Astrocyte (in vitro differentiated cells and primary cell): ENCODE data around the gene TMEM161A. TPM values are rescaled to one million over a fixed set of nuclear protein-coding genes. Genes with fewer than 3 reads are reported as not detected.

Experiments used
- DNase-seq: peaks from one replicate; pipeline ENCODE4 v3.0.0-alpha.2; 2010; ENCODE audit warnings: low read depth
- FAIRE-seq: peaks from 2 replicates; lab custom pipeline; 2011; peaks lifted over from hg19 to GRCh38; lab: Jason Lieb, UNC
- H2AFZ ChIP-seq: 2 replicates; pipeline ENCODE4 v1.6.0; 2012; ENCODE audit warnings: low read depth, low read length, inconsistent platforms
- H3K27ac ChIP-seq: 2 replicates; pipeline ENCODE4 v1.5.1; 2011; ENCODE audit warnings: low read depth, low read length, inconsistent platforms
- H3K27me3 ChIP-seq: 2 replicates; pipeline ENCODE4 v1.6.0; 2011; ENCODE audit warnings: low read length, inconsistent platforms; ENCODE audit not compliant: insufficient read depth
- H3K36me3 ChIP-seq: 2 replicates; pipeline ENCODE4 v1.5.1; 2011; ENCODE audit warnings: low read length, inconsistent platforms; ENCODE audit not compliant: insufficient read depth
- H3K4me1 ChIP-seq: 2 replicates; pipeline ENCODE4 v1.5.1; 2011; ENCODE audit warnings: low read length, inconsistent platforms; ENCODE audit not compliant: insufficient read depth
- H3K4me2 ChIP-seq: 2 replicates; pipeline ENCODE4 v1.6.0; 2012; ENCODE audit warnings: low read length, inconsistent platforms
- H3K4me3 ChIP-seq: 2 replicates; pipeline ENCODE4 v1.5.1; 2011; ENCODE audit warnings: low read depth, mild to moderate bottlenecking, low read length, inconsistent platforms; ENCODE audit not compliant: insufficient read depth
- H3K79me2 ChIP-seq: 2 replicates; pipeline ENCODE4 v1.6.0; 2012; ENCODE audit warnings: mild to moderate bottlenecking, low read length, inconsistent platforms; ENCODE audit not compliant: insufficient read depth
- H3K9ac ChIP-seq: 2 replicates; pipeline ENCODE4 v1.6.0; 2012; ENCODE audit warnings: mild to moderate bottlenecking, low read length, inconsistent platforms
- H3K9me3 ChIP-seq: 2 replicates; pipeline ENCODE4 v1.5.1; 2012; ENCODE audit warnings: low read depth, mild to moderate bottlenecking, low read length, inconsistent platforms; ENCODE audit not compliant: insufficient read depth
- H4K20me1 ChIP-seq: 2 replicates; pipeline ENCODE4 v1.6.0; 2012; ENCODE audit warnings: low read length, inconsistent platforms; ENCODE audit not compliant: insufficient read depth
- H3K27ac Mint-ChIP-seq: one replicate; pipeline ENCODE4 v1.8.0; 2021; ENCODE audit warnings: mild to moderate bottlenecking, mixed read lengths; ENCODE audit not compliant: unreplicated experiment
- H3K27me3 Mint-ChIP-seq: one replicate; pipeline ENCODE4 v1.8.0; 2021; ENCODE audit warnings: low read depth, mixed read lengths; ENCODE audit not compliant: unreplicated experiment
- H3K36me3 Mint-ChIP-seq: one replicate; pipeline ENCODE4 v1.8.0; 2021; ENCODE audit warnings: low read depth, mixed read lengths; ENCODE audit not compliant: unreplicated experiment
- H3K4me1 Mint-ChIP-seq: one replicate; pipeline ENCODE4 v1.8.0; 2021; ENCODE audit warnings: low read depth, mixed read lengths; ENCODE audit not compliant: unreplicated experiment
- H3K4me3 Mint-ChIP-seq: one replicate; pipeline ENCODE4 v1.8.0; 2021; ENCODE audit warnings: mild to moderate bottlenecking, moderate library complexity, mixed read lengths; ENCODE audit not compliant: unreplicated experiment
- H3K9me3 Mint-ChIP-seq: one replicate; pipeline ENCODE4 v1.8.0; 2021; ENCODE audit warnings: mild to moderate bottlenecking, mixed read lengths; ENCODE audit not compliant: unreplicated experiment
- CTCF ChIP-seq: IDR thresholded peaks from 2 replicates; pipeline ENCODE4 v1.5.1; 2011; ENCODE audit warnings: low read depth, mild to moderate bottlenecking, inconsistent platforms, low read length, moderate library complexity; ENCODE audit not compliant: insufficient read depth
- EZH2 ChIP-seq: IDR thresholded peaks from 2 replicates; pipeline ENCODE4 v1.6.1; 2012; ENCODE audit warnings: mild to moderate bottlenecking, low read length, inconsistent platforms; ENCODE audit not compliant: insufficient read depth
- total RNA-seq: library from RNA; stranded (reverse); gene quantifications from 2 replicates; pipeline ENCODE4 v1.2.1, GENCODE V29; 2021

TMEM161A gene
- total RNA-seq, 1 donor from 2014 or later = 27.2 TPM

GRCh38 chr19:19134687-19135158, 3.6 kb downstream of the TMEM161A start:
- H3K27me3 Mint-ChIP-seq = no peaks in the 10 kb centered on the region
- H3K79me2 ChIP-seq = peaks cover 12% of the 10 kb centered on the region
- H3K4me1 Mint-ChIP-seq = peaks cover 3% of the 10 kb centered on the region
- H3K27ac Mint-ChIP-seq = no peak overlapping the region
- no peaks in the 10 kb centered on the region for H3K27me3 ChIP-seq
- TF ChIP-seq CTCF (no peak), EZH2 (no peak)
- H2AFZ ChIP-seq = no peak overlapping the region
- H3K36me3 ChIP-seq = no peaks in the 10 kb centered on the region
- H3K4me3 Mint-ChIP-seq = no peak overlapping the region
- FAIRE-seq (no peak), DNase-seq (no peak)
- H3K36me3 Mint-ChIP-seq = peaks cover 21% of the 10 kb centered on the region
- peaks cover 3% of the 10 kb centered on the region for H4K20me1 ChIP-seq
- H3K9me3 ChIP-seq = peaks cover 5% of the 10 kb centered on the region
- peaks cover 4% of the 10 kb centered on the region for H3K9me3 Mint-ChIP-seq
- no peak overlapping the region for H3K9ac ChIP-seq
- no peak overlapping the region for H3K4me2 ChIP-seq
- H3K4me3 ChIP-seq = no peak overlapping the region
- H3K4me1 ChIP-seq = peaks cover 8% of the 10 kb centered on the region
- no peak overlapping the region for H3K27ac ChIP-seq

- TF ChIP-seq EZH2 (no peak), CTCF (no peak)
- DNase-seq = no peak
- no peak for FAIRE-seq
- no peak overlapping the region for H3K27ac ChIP-seq
- Mint-ChIP-seq H3K27ac (no peak overlapping the region), H3K36me3 (peaks cover 24% of the 10 kb centered on the region), H3K9me3 (peaks cover 4% of the 10 kb centered on the region), H3K27me3 (no peaks in the 10 kb centered on the region), H3K4me1 (peaks cover 3% of the 10 kb centered on the region), H3K4me3 (no peak overlapping the region)
- no peak overlapping the region for H2AFZ ChIP-seq
- no peaks in the 10 kb centered on the region for H3K36me3 ChIP-seq
- no peaks in the 10 kb centered on the region for H3K27me3 ChIP-seq
- peaks cover 3% of the 10 kb centered on the region for H4K20me1 ChIP-seq
- H3K9me3 ChIP-seq = peaks cover 5% of the 10 kb centered on the region
- peaks cover 12% of the 10 kb centered on the region for H3K79me2 ChIP-seq
- H3K4me1 ChIP-seq = peaks cover 8% of the 10 kb centered on the region
- no peak overlapping the region for H3K4me2 ChIP-seq
- no peak overlapping the region for H3K9ac ChIP-seq
- H3K4me3 ChIP-seq = no peak overlapping the region
These were observed 4.3 kb downstream of the TMEM161A start for GRCh38 chr19:19133985-19134384.

DNA sequence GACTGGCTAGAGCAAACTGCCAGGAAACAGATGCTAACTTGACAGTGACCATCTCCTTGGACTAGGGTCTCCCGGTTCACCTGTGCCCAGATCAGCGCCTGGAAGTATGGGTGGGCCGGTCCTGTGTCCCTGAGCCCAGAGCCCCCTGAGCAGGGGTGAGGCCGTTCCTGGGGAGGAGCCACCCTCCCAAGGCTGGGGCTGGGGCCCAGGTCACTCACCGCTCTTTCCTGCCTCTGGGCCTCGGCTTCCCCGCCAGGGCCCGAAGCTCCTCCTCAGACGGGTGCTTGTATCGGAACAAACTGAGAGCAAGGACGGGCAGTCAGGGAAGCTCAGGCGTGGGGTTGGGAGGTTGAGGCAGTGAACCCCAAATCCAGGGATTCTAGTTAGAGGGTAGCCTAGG, 5.4 kb downstream of the TMEM161A start:
- DNase-seq (no peak), FAIRE-seq (no peak)
- H3K4me1 ChIP-seq = peaks cover 6% of the 10 kb centered on the region
- H3K9ac ChIP-seq = no peak overlapping the region
- H3K27ac Mint-ChIP-seq = no peak overlapping the region
- H3K4me3 ChIP-seq = no peak overlapping the region
- no peak overlapping the region for H3K27ac ChIP-seq
- no peak overlapping the region for H3K4me2 ChIP-seq
- peaks cover 31% of the 10 kb centered on the region for H3K36me3 Mint-ChIP-seq
- no peaks in the 10 kb centered on the region for H3K36me3 ChIP-seq
- peaks cover 4% of the 10 kb centered on the region for H3K9me3 Mint-ChIP-seq
- peaks cover 3% of the 10 kb centered on the region for H4K20me1 ChIP-seq
- peaks cover 5% of the 10 kb centered on the region for H3K9me3 ChIP-seq
- H2AFZ ChIP-seq = no peak overlapping the region
- H3K27me3 ChIP-seq = no peaks in the 10 kb centered on the region
- no peaks in the 10 kb centered on the region for H3K27me3 Mint-ChIP-seq
- no peaks in the 10 kb centered on the region for H3K4me1 Mint-ChIP-seq
- no peak overlapping the region for H3K4me3 Mint-ChIP-seq
- peaks cover 10% of the 10 kb centered on the region for H3K79me2 ChIP-seq
- TF ChIP-seq EZH2 = no peak
- no peak for TF ChIP-seq CTCF
